Fibroblast of skin of back (primary cell): ENCODE measurements around the gene SH2D2A.
"Not testable (repeated sequence)": the region's sequence is repeated elsewhere in the genome, so short reads cannot be mapped to it uniquely, and the experiment has no call there.

ENCODE experiments used
- DNase-seq: peaks from one replicate; pipeline ENCODE4 v3.0.0-alpha.2; 2013

Gene SH2D2A

DNA sequence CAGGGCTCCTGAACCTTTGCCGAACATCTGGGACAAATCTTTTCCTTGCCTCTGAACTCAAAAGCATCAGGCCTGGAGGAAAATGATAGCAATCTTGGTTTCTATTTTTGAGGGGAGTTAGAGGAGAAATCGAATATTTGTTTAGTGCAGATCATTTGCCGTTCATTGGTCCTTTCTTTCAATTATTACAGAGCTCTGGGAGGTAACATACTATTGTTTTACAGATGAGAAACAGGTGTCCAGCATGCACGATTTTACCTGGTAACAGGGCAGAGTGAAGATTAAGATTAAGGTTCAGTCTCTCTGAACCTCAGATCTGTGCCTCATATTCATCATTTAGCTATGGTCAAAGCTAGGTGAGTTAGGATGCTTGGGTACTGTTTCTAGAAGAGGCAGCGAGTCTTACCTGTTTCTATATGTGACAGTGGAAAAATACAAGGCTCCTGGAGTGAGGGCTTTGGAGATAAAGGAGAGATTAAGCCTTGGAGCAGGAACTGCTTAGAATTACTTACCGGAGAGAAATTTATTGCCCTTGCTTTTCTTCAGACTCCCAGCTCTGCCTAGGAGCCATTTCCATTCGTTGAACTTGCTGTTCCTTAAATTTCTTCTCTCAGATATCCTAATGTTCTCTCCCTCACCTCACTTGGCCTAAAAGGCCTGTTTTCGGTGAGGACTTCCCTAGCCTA lies 47.9 kb downstream of the SH2D2A start:
- no peak for DNase-seq

DNA sequence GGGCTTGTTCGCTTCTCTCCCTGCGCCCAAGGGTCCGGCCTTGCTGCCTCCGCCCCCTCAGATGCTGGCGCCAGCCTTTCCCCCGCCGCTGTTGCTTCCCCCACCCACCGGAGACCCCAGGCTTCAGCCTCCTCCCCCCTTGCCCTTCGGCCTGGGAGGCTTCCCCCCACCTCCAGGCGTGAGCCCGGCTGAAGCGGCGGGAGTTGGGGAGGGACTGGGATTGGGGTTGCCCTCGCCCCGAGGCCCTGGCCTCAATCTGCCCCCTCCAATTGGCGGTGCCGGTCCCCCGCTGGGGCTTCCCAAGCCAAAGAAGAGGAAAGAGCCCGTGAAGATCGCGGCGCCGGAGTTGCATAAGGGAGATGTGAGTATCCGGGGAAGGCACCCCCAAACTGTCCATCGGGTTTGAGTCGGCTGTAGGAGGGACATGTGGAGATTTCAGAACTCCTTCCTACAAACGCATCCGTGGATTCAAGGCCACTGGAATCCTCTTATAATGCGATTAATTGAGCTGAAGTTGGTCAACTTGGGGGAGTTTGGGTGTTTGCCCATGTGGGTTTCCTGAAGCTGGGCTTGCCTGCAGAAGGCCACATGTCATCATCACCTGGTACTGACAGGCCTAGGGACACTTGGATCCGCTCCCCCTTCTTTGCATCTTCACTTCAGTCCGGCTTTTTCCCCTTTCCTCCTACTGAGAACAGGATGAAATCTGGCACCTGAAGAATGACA lies 48.6 kb downstream of the SH2D2A start:
- peak; percentile 11 for DNase-seq

GRCh38 chr1:156767101-156767878 lies 49.4 kb downstream of the SH2D2A start, which contains the start of gene PRCC:
Gene PRCC (plus strand): TSS chr1:156767535. CDS start chr1:156767772, 237 bp downstream.
- peak; percentile 100 for DNase-seq

DNA sequence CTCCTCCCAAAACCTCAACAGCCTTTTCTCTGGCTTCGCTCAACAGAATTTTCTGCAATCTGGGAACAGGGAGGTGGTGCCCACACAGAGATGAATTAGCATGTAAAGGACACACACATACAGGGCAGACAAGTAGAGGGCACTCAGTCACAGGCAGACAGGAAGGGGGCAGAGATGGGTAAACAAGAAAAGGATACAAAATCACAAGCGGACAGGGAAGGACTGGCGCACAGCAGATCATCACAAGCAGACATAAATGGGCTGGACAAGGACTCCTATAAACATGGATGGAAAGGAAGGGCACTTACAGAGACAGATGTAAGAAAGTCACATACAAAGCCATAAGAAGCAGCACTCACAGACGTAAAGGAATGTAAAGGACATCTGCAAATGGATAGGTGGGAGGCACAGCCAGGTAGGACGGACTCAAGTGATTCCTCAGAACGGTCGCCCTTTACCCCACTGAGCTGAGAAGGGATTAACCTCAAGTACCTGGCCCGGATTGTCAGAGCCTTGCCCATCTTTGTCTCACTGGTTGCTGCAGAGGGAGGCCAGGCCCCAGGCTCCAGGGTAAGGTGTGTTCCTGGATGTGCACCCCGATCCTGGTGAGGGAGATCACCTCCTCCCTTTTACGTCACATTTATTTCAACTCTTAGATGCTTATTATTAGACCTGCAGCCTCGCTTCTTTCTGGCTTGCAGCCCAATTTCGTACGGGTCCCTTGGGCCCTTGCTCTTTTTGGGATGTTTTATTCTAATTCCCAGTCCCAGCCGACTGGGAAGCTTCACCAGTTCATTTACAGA lies 50.1 kb downstream of the SH2D2A start:
- no peak for DNase-seq

GRCh38 chr1:156765666-156766065 lies 51.0 kb downstream of the SH2D2A start:
- DNase-seq: no peak

DNA sequence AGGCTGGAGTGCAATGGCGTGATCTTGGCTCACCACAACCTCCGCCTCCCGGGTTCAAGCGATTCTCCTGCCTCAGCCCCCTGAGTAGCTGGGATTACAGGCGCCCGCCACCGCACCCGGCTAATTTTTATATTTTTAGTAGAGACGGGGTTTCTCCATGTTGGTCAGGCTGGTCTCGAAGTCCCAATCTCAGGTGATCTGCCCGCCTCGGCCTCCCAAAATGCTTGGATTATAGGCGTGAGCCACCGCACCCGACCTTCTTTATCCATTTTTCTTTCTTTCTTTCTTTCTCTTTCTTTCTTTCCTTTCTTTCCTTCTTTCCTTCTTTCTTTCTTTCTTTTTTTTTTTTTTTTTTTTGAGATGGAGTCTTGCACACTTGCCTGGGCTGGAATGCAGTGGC lies 51.5 kb downstream of the SH2D2A start:
- DNase-seq: not testable (repeated sequence)

DNA sequence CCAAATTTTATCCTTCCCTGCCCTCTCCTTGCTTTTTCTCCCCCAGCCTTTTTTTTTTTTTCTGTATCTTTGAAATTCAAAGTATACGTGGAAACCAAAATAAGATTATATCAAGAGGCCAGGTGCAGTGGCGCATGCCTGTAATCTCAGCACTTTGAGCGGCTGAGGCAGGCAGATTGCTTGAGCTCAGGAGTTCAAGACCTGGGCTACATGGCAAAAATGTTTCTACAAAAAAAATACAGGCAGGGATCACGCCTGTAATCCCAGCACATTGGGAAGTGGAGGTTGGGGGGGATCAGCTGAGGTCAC lies 55.9 kb downstream of the SH2D2A start:
- no peak for DNase-seq

DNA sequence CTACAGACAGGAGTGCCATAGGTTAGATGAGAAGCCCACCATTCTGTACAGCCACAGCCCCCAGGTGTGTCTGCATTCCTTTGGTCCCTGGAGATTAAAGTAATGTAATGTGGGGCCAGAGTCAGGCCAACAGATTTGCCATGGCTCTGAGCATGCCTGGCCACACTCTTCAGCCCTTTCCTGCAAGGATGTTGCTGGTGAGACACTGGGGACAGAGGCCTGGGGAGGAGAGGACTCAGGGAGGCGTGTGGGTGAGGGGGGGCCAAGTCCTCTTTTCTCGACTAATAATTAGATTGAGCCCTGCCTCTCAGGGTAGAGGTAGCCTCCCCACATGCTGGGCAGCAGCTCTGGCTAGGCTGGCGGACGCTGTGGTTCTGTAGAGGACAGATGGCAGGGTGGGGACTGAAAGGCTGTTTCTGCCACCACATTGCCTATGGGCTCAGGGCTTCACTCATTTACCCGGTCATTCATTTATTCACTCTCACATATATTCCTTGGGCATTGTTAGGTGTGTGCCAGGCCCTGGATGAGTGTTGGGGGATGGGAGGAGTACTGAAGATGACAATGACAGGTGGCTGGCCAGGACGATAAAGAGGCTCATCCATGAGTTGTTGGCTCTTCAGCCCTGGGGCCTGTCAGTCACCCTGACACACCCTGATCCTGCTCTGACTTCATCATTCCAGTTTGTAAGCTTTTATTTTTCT lies 56.4 kb downstream of the SH2D2A start:
- no peak for DNase-seq

DNA sequence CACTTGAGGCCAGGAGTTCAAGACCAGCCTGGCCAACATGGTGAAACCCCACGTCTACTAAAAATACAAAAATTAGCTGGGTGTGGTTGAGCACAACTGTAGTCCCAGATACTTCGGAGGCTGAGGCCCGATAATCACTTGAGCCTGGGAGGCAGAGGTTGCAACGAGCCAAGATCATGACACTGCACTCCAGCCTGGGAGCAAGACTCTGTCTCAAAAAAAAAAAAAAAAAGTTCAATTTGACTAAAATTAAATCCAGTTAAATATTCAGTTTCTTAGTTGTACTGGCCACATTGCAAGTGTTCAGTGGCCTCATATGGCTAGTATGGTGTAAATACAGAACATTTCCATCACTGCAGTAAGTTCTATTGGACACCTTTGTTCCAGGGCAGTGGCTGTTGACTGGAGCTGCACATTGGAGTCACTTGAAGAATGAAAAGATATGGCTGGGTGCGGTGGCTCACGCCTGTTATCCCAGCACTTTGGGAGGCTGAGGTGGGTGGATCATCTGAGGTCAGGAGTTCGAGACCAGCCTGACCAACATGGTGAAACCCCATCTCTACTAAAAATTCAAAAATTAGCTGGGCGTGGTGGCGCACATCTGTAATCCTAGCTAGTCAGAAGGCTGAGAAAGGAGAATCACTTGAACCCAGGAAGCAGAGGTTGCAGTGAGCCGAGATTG lies 58.9 kb downstream of the SH2D2A start:
- not testable (repeated sequence) for DNase-seq

- DNase-seq: no peak
Observed at GRCh38 chr1:156756355-156756754, 60.3 kb downstream of the SH2D2A start.
